ENCODE measurements around the gene INPP5A. TPM values are rescaled to one million over a fixed set of nuclear protein-coding genes. Genes with fewer than 3 reads are reported as not detected.

The INPP5A gene
- polyA plus RNA-seq, 4 donors, result 21.1 to 25.0 (median 22.8) TPM

GRCh38 chr10:132802694-132803320 lies 265.2 kb downstream of the INPP5A start:
- Histone ChIP-seq H3K4me3 (ENCODE audit: low read depth in 1 of 3, low read length in 3 of 3) (no peak overlapping the region), H3K27ac (ENCODE audit: low read depth in 1 of 3, low read length in 2 of 3) (no peak overlapping the region), H3K36me3 (ENCODE audit: control insufficient read depth in 3 of 3, insufficient read depth in 2 of 3, low read depth in 1 of 3, low read length in 3 of 3) (no peaks in the 10 kb centered on the region), H3K4me1 (ENCODE audit: control insufficient read depth in 3 of 3, insufficient read depth in 2 of 3, low read depth in 1 of 3, low read length in 2 of 3) (no peaks in the 10 kb centered on the region), H3K9me3 (ENCODE audit: control insufficient read depth in 2 of 2, insufficient read depth in 1 of 2, low read depth in 1 of 2, low read length in 1 of 2) (peaks cover 0 to 6% of the 10 kb centered on the region in 2 donors), H3K27me3 (ENCODE audit: control insufficient read depth in 3 of 3, insufficient read depth in 3 of 3, low read length in 3 of 3) (peaks cover 0 to 2% (median 0%) of the 10 kb centered on the region in 3 donors)
- DNase-seq, result no peak
- WGBS, 3 donors, result 69 to 82% (median 71%) methylated on average over 16 of the region's 16 CpGs
- no peak for FAIRE-seq

DNA sequence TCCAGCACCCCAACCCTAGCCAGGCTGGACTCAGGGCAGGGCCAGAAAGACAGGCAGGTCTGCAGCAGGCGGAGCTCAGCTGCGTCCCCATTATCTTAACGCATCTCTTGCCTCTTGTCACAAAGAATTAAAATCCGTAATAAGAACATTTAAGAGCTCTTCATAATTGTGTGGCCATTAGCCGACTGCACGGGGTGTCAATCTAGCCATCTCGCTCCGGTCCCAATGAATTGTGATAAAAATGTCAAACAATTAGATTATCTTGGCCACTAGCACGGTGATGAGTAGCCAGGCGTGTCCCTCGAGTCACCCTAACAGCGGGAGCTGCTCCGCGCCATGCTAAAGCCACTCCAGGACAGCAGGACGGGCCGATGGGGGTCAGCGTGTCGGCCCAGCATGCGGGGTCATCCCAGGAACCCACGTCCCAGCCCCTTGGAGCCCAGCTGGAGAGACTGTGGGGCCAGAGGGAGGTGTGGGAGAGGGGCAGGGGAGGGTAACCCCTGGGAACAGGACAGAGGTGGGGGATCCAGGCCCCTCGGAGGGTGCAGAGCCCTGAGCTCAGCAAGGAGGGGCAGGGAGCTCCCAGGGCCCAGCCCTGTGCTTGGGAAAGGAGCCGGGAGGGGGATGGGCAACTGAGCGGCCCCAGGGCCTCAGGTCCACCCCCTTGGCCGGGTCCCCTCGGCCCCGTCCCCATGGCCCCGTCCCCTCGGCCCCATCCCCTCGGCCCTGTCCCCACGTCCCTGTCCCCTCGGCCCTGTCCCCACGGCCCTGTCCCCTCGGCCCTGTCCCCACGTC lies 266.0 kb downstream of the INPP5A start:
- Histone ChIP-seq H3K27me3 (ENCODE audit: control insufficient read depth in 3 of 3, insufficient read depth in 3 of 3, low read length in 3 of 3) (peaks cover 0 to 2% (median 0%) of the 10 kb centered on the region in 3 donors), H3K4me1 (ENCODE audit: control insufficient read depth in 3 of 3, insufficient read depth in 2 of 3, low read depth in 1 of 3, low read length in 2 of 3) (no peaks in the 10 kb centered on the region), H3K9me3 (ENCODE audit: control insufficient read depth in 2 of 2, insufficient read depth in 1 of 2, low read depth in 1 of 2, low read length in 1 of 2) (peaks cover 0 to 6% of the 10 kb centered on the region in 2 donors), H3K36me3 (ENCODE audit: control insufficient read depth in 3 of 3, insufficient read depth in 2 of 3, low read depth in 1 of 3, low read length in 3 of 3) (no peaks in the 10 kb centered on the region), H3K4me3 (ENCODE audit: low read depth in 1 of 3, low read length in 3 of 3) (no peak overlapping the region), H3K27ac (ENCODE audit: low read depth in 1 of 3, low read length in 2 of 3) (no peak overlapping the region)
- DNase-seq (no peak), FAIRE-seq (no peak)
- WGBS, 3 donors, result 72 to 85% (median 79%) methylated on average over 26 to 34 of the region's 34 CpGs

DNA sequence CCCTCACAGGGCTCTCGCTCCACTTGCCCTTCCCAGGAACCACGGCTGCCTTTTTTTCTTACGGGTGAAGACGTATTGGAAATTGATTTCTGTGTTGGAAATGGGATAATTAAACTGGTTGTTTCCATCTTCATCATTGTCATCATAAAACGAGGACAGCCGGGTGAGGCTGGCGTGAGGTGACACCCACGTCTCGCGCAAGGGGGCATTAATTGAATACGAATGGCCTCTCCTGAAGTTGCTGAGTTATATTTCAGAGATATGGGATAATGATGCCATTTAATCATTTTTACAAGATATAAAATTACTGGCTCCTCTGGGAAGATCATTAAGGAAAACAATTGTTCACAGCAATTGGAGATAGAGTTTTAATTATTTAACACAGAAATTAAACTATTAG lies 266.7 kb downstream of the INPP5A start:
- H3K9me3 ChIP-seq (ENCODE audit: control insufficient read depth in 2 of 2, insufficient read depth in 1 of 2, low read depth in 1 of 2, low read length in 1 of 2), result peaks cover 0 to 6% of the 10 kb centered on the region in 2 donors
- FAIRE-seq (no peak), DNase-seq (no peak)
- H3K4me3 ChIP-seq (ENCODE audit: low read depth in 1 of 3, low read length in 3 of 3), result no peak overlapping the region
- H3K27ac ChIP-seq (ENCODE audit: low read depth in 1 of 3, low read length in 2 of 3), result no peak overlapping the region
- H3K4me1 ChIP-seq (ENCODE audit: control insufficient read depth in 3 of 3, insufficient read depth in 2 of 3, low read depth in 1 of 3, low read length in 2 of 3), result no peaks in the 10 kb centered on the region
- 82 to 94% (median 86%) methylated on average over 11 of the region's 11 CpGs for WGBS, 3 donors
- H3K36me3 ChIP-seq (ENCODE audit: control insufficient read depth in 3 of 3, insufficient read depth in 2 of 3, low read depth in 1 of 3, low read length in 3 of 3), result no peaks in the 10 kb centered on the region
- peaks cover 0 to 2% (median 0%) of the 10 kb centered on the region in 3 donors for H3K27me3 ChIP-seq (ENCODE audit: control insufficient read depth in 3 of 3, insufficient read depth in 3 of 3, low read length in 3 of 3)

DNA sequence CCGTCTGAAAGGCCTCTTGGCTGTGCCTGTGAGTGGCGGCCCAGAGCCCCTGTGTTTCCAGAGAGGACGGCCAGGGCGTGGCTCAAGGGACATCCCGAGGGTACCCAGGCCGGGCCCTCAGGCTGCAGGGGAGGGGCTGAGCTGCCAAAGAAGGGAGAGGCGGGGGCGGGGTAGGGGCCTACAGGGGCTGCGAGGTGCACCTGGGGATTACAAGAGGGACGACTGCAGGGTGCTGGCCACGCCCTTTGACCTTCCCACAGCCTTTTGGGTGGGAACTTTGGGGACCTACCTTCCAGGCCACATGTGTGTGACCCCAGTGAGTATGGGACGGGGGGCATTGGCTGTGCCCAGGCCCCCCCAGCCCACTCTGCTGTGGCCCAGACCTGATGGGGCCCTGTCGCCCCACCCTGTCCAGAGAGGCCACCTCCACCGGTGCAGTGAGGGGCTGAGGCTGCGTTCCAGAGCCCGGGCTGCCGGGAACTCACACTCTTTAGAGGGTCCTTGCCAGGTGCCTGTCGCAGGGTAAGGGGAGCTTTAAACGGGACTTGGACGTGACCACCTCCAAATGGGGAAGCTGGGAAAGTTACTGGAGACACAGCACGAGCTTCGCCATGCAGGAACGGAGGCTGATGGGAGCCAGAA lies 267.3 kb downstream of the INPP5A start:
- 38 to 67% (median 53%) methylated on average over 22 to 23 of the region's 23 CpGs for WGBS, 3 donors
- Histone ChIP-seq H3K27me3 (ENCODE audit: control insufficient read depth in 3 of 3, insufficient read depth in 3 of 3, low read length in 3 of 3) (peaks cover 0 to 2% (median 0%) of the 10 kb centered on the region in 3 donors), H3K27ac (ENCODE audit: low read depth in 1 of 3, low read length in 2 of 3) (no peak overlapping the region), H3K9me3 (ENCODE audit: control insufficient read depth in 2 of 2, insufficient read depth in 1 of 2, low read depth in 1 of 2, low read length in 1 of 2) (peaks cover 0 to 6% of the 10 kb centered on the region in 2 donors), H3K4me1 (ENCODE audit: control insufficient read depth in 3 of 3, insufficient read depth in 2 of 3, low read depth in 1 of 3, low read length in 2 of 3) (no peaks in the 10 kb centered on the region), H3K36me3 (ENCODE audit: control insufficient read depth in 3 of 3, insufficient read depth in 2 of 3, low read depth in 1 of 3, low read length in 3 of 3) (no peaks in the 10 kb centered on the region), H3K4me3 (ENCODE audit: low read depth in 1 of 3, low read length in 3 of 3) (no peak overlapping the region)
- FAIRE-seq (no peak), DNase-seq (no peak)

- no peak for FAIRE-seq
- Histone ChIP-seq H3K27ac (ENCODE audit: low read depth in 1 of 3, low read length in 2 of 3) (no peak overlapping the region), H3K4me1 (ENCODE audit: control insufficient read depth in 3 of 3, insufficient read depth in 2 of 3, low read depth in 1 of 3, low read length in 2 of 3) (no peaks in the 10 kb centered on the region), H3K27me3 (ENCODE audit: control insufficient read depth in 3 of 3, insufficient read depth in 3 of 3, low read length in 3 of 3) (peaks cover 0 to 2% (median 0%) of the 10 kb centered on the region in 3 donors), H3K4me3 (ENCODE audit: low read depth in 1 of 3, low read length in 3 of 3) (no peak overlapping the region), H3K36me3 (ENCODE audit: control insufficient read depth in 3 of 3, insufficient read depth in 2 of 3, low read depth in 1 of 3, low read length in 3 of 3) (no peaks in the 10 kb centered on the region), H3K9me3 (ENCODE audit: control insufficient read depth in 2 of 2, insufficient read depth in 1 of 2, low read depth in 1 of 2, low read length in 1 of 2) (peaks cover 0 to 6% of the 10 kb centered on the region in 2 donors)
- DNase-seq, result no peak
- 63 to 77% (median 64%) methylated on average over 20 to 21 of the region's 21 CpGs for WGBS, 3 donors
Observed at GRCh38 chr10:132805599-132805998, 268.0 kb downstream of the INPP5A start.

DNA sequence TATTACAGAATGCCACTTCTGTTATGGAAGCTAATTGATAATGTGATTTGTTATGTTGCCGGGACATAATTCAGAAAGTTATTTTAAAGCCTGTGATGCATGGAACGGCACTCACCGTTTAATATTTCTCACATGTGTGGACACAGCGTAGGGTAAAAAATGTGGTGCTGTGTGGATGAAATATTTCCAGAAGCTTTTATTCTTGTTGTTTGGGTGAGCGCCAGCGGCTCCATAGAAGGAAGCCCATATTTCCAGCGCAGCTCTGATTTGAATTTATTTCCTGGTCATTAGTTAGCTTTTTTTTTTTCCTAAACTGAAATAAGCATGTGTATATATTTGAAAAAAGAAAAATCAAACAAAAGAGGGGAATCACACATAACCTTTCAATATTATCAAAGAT lies 268.5 kb downstream of the INPP5A start:
- 65 to 78% (median 77%) methylated on average over 7 of the region's 7 CpGs for WGBS, 3 donors
- Histone ChIP-seq H3K27ac (ENCODE audit: low read depth in 1 of 3, low read length in 2 of 3) (no peak overlapping the region), H3K4me3 (ENCODE audit: low read depth in 1 of 3, low read length in 3 of 3) (no peak overlapping the region), H3K9me3 (ENCODE audit: control insufficient read depth in 2 of 2, insufficient read depth in 1 of 2, low read depth in 1 of 2, low read length in 1 of 2) (peaks cover 0 to 6% of the 10 kb centered on the region in 2 donors), H3K27me3 (ENCODE audit: control insufficient read depth in 3 of 3, insufficient read depth in 3 of 3, low read length in 3 of 3) (peaks cover 0 to 2% (median 0%) of the 10 kb centered on the region in 3 donors), H3K36me3 (ENCODE audit: control insufficient read depth in 3 of 3, insufficient read depth in 2 of 3, low read depth in 1 of 3, low read length in 3 of 3) (no peaks in the 10 kb centered on the region), H3K4me1 (ENCODE audit: control insufficient read depth in 3 of 3, insufficient read depth in 2 of 3, low read depth in 1 of 3, low read length in 2 of 3) (no peaks in the 10 kb centered on the region)
- no peak for DNase-seq
- no peak for FAIRE-seq

DNA sequence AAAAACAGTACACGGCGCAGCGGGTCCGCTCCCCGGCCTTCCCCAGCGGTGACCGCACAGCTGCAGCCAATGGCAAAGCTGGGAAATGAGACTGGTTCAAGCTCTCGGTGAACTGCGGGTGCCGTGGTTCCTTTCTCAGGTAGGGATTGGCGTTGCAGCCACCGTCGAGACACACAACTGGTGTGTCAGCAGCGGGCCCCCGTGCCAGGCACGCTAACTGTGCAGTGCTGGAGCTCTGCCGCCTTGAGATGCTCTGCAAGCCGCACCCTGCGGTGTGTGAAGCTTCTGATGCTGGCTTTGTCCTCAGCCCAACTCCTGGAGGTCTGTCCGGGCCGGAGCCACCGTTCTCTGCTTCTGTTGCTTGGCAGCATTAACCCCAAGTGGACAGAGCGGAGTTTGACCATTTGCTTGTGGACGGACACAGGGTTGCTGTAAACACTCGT lies 269.0 kb downstream of the INPP5A start:
- no peak for FAIRE-seq
- H3K4me3 ChIP-seq (ENCODE audit: low read depth in 1 of 3, low read length in 3 of 3), result no peak overlapping the region
- no peaks in the 10 kb centered on the region for H3K4me1 ChIP-seq (ENCODE audit: control insufficient read depth in 3 of 3, insufficient read depth in 2 of 3, low read depth in 1 of 3, low read length in 2 of 3)
- H3K27me3 ChIP-seq (ENCODE audit: control insufficient read depth in 3 of 3, insufficient read depth in 3 of 3, low read length in 3 of 3), result peaks cover 0 to 2% (median 0%) of the 10 kb centered on the region in 3 donors
- H3K36me3 ChIP-seq (ENCODE audit: control insufficient read depth in 3 of 3, insufficient read depth in 2 of 3, low read depth in 1 of 3, low read length in 3 of 3), result no peaks in the 10 kb centered on the region
- DNase-seq, result no peak
- H3K27ac ChIP-seq (ENCODE audit: low read depth in 1 of 3, low read length in 2 of 3), result no peak overlapping the region
- WGBS, 3 donors, result 82 to 84% (median 84%) methylated on average over 25 of the region's 25 CpGs
- peaks cover 0 to 6% of the 10 kb centered on the region in 2 donors for H3K9me3 ChIP-seq (ENCODE audit: control insufficient read depth in 2 of 2, insufficient read depth in 1 of 2, low read depth in 1 of 2, low read length in 1 of 2)

GRCh38 chr10:132807621-132808049 lies 270.0 kb downstream of the INPP5A start:
- Histone ChIP-seq H3K9me3 (ENCODE audit: control insufficient read depth in 2 of 2, insufficient read depth in 1 of 2, low read depth in 1 of 2, low read length in 1 of 2) (no peaks in the 10 kb centered on the region), H3K27ac (ENCODE audit: low read depth in 1 of 3, low read length in 2 of 3) (no peak overlapping the region), H3K27me3 (ENCODE audit: control insufficient read depth in 3 of 3, insufficient read depth in 3 of 3, low read length in 3 of 3) (no peaks in the 10 kb centered on the region), H3K36me3 (ENCODE audit: control insufficient read depth in 3 of 3, insufficient read depth in 2 of 3, low read depth in 1 of 3, low read length in 3 of 3) (no peaks in the 10 kb centered on the region), H3K4me3 (ENCODE audit: low read depth in 1 of 3, low read length in 3 of 3) (no peak overlapping the region), H3K4me1 (ENCODE audit: control insufficient read depth in 3 of 3, insufficient read depth in 2 of 3, low read depth in 1 of 3, low read length in 2 of 3) (no peaks in the 10 kb centered on the region)
- 79 to 90% (median 81%) methylated on average over 22 to 27 of the region's 27 CpGs for WGBS, 3 donors
- no peak for DNase-seq
- no peak for FAIRE-seq
